Peyer's patch (tissue), 4 donors: Measurements from ENCODE around the gene CHEK2.

ENCODE experiments used
- CTCF ChIP-seq, 6 experiments: fragments of 450-650 bp in 4 of 6; fragments of 200-600 bp in 2 of 6; sonication (generic) in 1 of 6; IDR thresholded peaks; one replicate each; pipeline ENCODE4 v1.5.1; 2017 to 2019; ENCODE audit warnings: antibody characterized with exemption in 6 of 6, mild to moderate bottlenecking in 3 of 6, moderate library complexity in 1 of 6
- POLR2A ChIP-seq, 2 donors: fragments of 450-650 bp; IDR thresholded peaks; one replicate each; pipeline ENCODE4 v1.5.1; 2017; ENCODE audit warnings: antibody characterized with exemption in 2 of 2, mild to moderate bottlenecking in 2 of 2, moderate library complexity in 2 of 2

DNA sequence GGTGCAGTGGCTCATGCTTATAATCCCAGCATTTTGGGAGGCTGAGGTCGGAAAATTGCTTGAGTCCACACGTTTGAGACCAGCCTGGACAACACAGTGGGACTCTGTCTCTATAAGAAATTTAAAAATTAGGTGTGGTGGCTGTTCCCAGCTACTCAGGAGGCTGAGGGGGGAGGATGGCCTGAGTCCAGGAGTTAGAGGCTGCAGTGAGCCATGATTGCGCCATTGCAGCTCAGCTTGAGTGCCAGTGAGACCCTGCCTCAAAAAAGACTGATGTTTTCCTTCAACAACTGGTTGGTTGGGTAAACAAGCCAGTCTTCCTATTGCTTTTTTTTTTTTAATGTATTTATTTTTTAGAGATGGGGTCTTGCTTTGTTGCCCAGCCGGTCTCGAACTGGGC, 49.5 kb upstream of the CHEK2 start:
- TF ChIP-seq POLR2A (IDR thresholded peaks at IDR 0.05), result no peak
- TF ChIP-seq CTCF (IDR thresholded peaks at IDR 0.05), result no peak
